Type B pancreatic cell (in vitro differentiated cells): ENCODE results near the gene GDA. TPM values are rescaled to one million over a fixed set of nuclear protein-coding genes. Genes with fewer than 3 reads are reported as not detected.

Experiments
- DNase-seq: peaks from one replicate; pipeline ENCODE4 v3.0.0; 2021; ENCODE audit warnings: mixed read lengths; ENCODE audit not compliant: unreplicated experiment; ENCODE audit errors: extremely low spot score
- H3K27ac Mint-ChIP-seq: 2 replicates; pipeline ENCODE4 v1.8.0; 2021; ENCODE audit warnings: mild to moderate bottlenecking, mixed read lengths
- H3K27me3 Mint-ChIP-seq: 2 replicates; pipeline ENCODE4 v1.8.0; 2021; ENCODE audit warnings: mixed read lengths
- H3K36me3 Mint-ChIP-seq: 2 replicates; pipeline ENCODE4 v1.8.0; 2021; ENCODE audit warnings: mixed read lengths
- H3K4me1 Mint-ChIP-seq: one replicate; pipeline ENCODE4 v1.8.0; 2021; ENCODE audit warnings: mixed read lengths; ENCODE audit not compliant: unreplicated experiment
- H3K4me3 Mint-ChIP-seq: 2 replicates; pipeline ENCODE4 v1.8.0; 2021; ENCODE audit warnings: mild to moderate bottlenecking, mixed read lengths
- H3K9me3 Mint-ChIP-seq: 2 replicates; pipeline ENCODE4 v1.8.0; 2021; ENCODE audit warnings: mixed read lengths
- CTCF ChIP-seq: fragments of 200-600 bp; sonication (generic); conservative IDR thresholded peaks from 2 replicates; pipeline ENCODE4 v1.5.0; 2021; ENCODE audit warnings: antibody characterized with exemption, mild to moderate bottlenecking
- total RNA-seq: library from RNA; stranded (reverse); gene quantifications from 2 replicates; pipeline ENCODE4 v1.2.1, GENCODE V29; 2021; ENCODE audit warnings: low replicate concordance

The GDA gene
- total RNA-seq, 1 donor from 2014 or later, result 8.0 TPM

DNA sequence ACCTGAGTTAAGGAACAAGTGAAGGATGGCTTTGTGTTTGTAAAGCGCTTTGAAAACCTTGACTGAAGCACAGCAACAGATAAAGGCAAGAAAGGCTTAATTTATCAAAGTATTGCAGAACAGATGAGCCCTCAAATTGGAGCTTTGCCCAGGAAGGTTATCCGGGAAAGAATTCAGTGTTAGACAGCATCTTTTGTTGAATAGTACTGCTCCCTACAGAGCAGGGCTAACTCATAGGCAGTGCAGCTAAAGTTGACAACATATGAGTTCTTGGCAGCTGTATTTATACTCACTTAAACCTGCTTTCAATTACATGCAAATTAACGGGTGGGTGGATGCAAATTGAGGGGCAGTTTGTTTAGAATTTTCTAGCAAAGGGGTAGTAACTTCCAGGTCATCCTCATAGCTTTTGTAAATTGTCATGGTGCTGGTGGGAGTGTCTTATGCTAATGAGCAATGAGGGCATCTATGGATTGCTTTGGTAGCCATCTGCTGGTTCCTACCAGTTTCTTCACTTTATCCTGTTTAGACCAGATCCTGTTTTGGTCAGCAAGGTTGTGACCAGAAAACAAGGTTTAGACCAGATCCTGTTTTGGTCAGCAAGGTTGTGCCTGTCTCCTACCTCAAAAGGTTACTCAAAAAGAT, 105.8 kb downstream of the GDA start:
- no peak for DNase-seq
- no peak overlapping the region for H3K4me3 Mint-ChIP-seq
- H3K36me3 Mint-ChIP-seq, result no peaks in the 10 kb centered on the region
- H3K27me3 Mint-ChIP-seq, result no peaks in the 10 kb centered on the region
- no peak overlapping the region for H3K27ac Mint-ChIP-seq
- no peak for TF ChIP-seq CTCF
- H3K4me1 Mint-ChIP-seq, result no peaks in the 10 kb centered on the region
- no peaks in the 10 kb centered on the region for H3K9me3 Mint-ChIP-seq

DNA sequence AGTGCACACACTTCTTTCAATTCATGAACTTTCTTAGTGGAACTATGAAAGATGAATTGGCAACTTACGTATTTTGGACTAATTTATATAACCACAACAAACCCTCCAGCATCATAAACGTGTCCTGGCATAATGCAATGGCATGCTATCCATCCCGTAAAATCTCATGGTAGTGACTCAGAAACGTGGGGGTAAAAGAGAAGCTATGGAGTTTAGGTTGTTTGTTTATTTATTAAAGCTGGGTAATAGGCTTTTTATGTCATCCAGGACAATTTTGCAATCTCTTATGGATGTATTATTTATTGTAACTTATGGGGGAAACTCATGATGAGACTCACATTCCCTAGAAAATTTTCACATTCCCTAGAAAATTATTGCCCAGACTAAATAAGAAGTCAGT, 106.3 kb downstream of the GDA start:
- H3K4me3 Mint-ChIP-seq, result no peak overlapping the region
- no peak for TF ChIP-seq CTCF
- no peaks in the 10 kb centered on the region for H3K4me1 Mint-ChIP-seq
- no peak for DNase-seq
- no peaks in the 10 kb centered on the region for H3K9me3 Mint-ChIP-seq
- no peak overlapping the region for H3K27ac Mint-ChIP-seq
- H3K36me3 Mint-ChIP-seq, result no peaks in the 10 kb centered on the region
- no peaks in the 10 kb centered on the region for H3K27me3 Mint-ChIP-seq

- TF ChIP-seq CTCF, result no peak
- H3K4me1 Mint-ChIP-seq, result no peaks in the 10 kb centered on the region
- no peaks in the 10 kb centered on the region for H3K9me3 Mint-ChIP-seq
- H3K27me3 Mint-ChIP-seq, result no peaks in the 10 kb centered on the region
- no peaks in the 10 kb centered on the region for H3K36me3 Mint-ChIP-seq
- DNase-seq, result no peak
- no peak overlapping the region for H3K4me3 Mint-ChIP-seq
- no peak overlapping the region for H3K27ac Mint-ChIP-seq
Measured at GRCh38 chr9:72256931-72257330, 107.7 kb downstream of the GDA start.

DNA sequence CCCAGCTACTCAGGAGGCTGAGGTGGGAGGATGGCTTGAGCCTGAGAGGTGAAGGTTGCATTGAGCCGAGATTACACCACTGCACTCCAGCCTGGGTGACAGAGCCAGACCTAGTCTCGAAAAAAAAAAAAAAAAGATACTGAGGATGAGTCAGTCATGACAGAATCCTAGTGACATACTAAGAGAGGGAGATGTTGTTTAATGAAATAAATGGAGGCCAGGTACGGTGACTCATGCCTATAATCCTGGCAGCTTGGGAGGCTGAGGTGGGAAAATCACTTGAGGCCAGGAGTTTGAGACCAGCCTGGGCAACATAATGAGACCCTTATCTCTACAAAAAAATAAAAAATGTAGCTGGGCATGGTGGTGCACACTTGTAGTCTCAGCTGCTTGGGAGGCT, 108.6 kb downstream of the GDA start:
- no peak for TF ChIP-seq CTCF
- DNase-seq, result no peak
- H3K27ac Mint-ChIP-seq, result no peak overlapping the region
- H3K27me3 Mint-ChIP-seq, result peaks cover 3% of the 10 kb centered on the region
- no peak overlapping the region for H3K4me3 Mint-ChIP-seq
- H3K9me3 Mint-ChIP-seq, result no peaks in the 10 kb centered on the region
- H3K4me1 Mint-ChIP-seq, result no peaks in the 10 kb centered on the region
- no peaks in the 10 kb centered on the region for H3K36me3 Mint-ChIP-seq

DNA sequence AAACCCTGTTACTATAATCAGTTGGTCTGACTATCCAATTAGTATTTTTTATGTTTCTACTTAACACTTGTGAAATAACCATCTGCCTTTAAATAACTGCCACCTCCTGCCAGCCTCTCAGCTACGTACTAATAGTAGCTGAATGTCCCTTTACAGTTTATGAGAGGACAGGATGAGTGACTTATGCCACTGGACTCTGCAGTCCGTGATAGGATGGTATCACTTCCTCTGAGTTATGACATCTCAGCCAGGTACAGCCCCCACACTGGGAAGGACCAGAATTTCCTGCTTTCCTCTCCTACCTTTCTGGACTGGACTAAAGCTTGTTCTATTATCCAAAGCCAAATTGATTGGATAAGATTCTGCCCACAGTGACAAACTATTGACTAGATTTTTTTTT, 112.8 kb downstream of the GDA start:
- no peak for TF ChIP-seq CTCF
- Mint-ChIP-seq H3K9me3 (no peaks in the 10 kb centered on the region), H3K4me1 (no peaks in the 10 kb centered on the region), H3K36me3 (no peaks in the 10 kb centered on the region), H3K27me3 (peaks cover 3% of the 10 kb centered on the region), H3K4me3 (no peak overlapping the region), H3K27ac (no peak overlapping the region)
- DNase-seq, result no peak

- H3K9me3 Mint-ChIP-seq, result no peaks in the 10 kb centered on the region
- H3K4me3 Mint-ChIP-seq, result no peak overlapping the region
- peaks cover 6% of the 10 kb centered on the region for H3K27me3 Mint-ChIP-seq
- TF ChIP-seq CTCF, result no peak
- no peaks in the 10 kb centered on the region for H3K36me3 Mint-ChIP-seq
- no peak for DNase-seq
- H3K27ac Mint-ChIP-seq, result no peak overlapping the region
- no peaks in the 10 kb centered on the region for H3K4me1 Mint-ChIP-seq
Measured at GRCh38 chr9:72263572-72263971, 114.3 kb downstream of the GDA start.
